ENCODE data around the gene TMEM141. TPM values are rescaled to one million over a fixed set of nuclear protein-coding genes. Genes with fewer than 3 reads are reported as not detected.

TMEM141 gene
- total and polyA plus RNA-seq, 2 donors (not counting 3 experiments of a cell fraction or from before 2014, with no cell fraction given) = 43.2 to 146 TPM

DNA sequence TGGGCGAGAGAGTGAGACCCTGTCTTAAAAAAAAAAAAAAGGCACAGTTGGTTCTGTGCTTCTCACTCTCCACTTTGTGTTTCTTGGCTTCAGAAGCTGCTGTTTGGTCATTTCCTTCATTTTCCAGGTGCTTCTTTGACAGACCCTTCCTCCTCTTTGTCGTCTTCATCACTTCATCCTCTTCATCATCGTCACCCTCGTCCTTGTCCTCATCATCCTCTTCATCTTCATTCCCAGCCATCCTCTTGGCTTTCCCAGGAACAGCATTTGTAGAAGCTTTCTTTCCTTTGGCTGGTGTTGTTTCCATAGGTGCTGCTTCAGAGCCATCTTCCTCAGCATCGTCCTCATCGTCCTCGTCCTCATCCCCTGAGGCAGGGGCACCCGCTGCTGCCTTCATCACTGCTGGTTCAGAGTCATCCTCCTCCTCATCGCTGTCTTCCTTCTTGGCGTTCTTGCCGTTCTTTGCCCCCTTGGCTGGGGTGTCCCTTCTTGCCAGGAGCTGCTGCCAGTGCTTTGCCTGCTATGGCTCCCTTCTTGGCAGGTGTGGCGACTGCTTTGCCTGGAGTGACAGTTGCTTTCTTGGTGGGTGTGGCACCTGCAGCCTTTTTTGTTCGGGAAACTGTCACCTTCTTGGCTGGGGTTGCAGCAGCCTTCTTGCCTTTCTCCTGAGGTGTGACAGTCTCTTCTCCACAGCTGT lies 23.7 kb downstream of the TMEM141 start:
- TF ChIP-seq POLR2AphosphoS5 (IDR thresholded peaks at IDR 0.05; ENCODE audit: insufficient read depth, low read depth, low read length) (no peak), JUN (IDR thresholded peaks at IDR 0.05; ENCODE audit: borderline replicate concordance, insufficient read depth, insufficient read length, low read depth) (no peak), MYC (IDR thresholded peaks at IDR 0.05; ENCODE audit: low read depth, low read length) (no peak), POLR2A (IDR thresholded peaks at IDR 0.05; ENCODE audit: low read depth, low read length) (no peak), EZH2 (IDR thresholded peaks at IDR 0.05; ENCODE audit: borderline replicate concordance, low read depth, low read length, severe bottlenecking) (no peak), GATA2 (IDR thresholded peaks at IDR 0.05; ENCODE audit: insufficient read depth, insufficient read length, low read depth, low read length) (no peak), FOS (IDR thresholded peaks at IDR 0.05; ENCODE audit: borderline replicate concordance, insufficient read depth, low read length) (no peak)
- TF ChIP-seq, protein P1, sequence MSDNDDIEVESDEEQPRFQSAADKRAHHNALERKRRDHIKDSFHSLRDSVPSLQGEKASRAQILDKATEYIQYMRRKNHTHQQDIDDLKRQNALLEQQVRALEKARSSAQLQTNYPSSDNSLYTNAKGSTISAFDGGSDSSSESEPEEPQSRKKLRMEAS (IDR thresholded peaks at IDR 0.05; ENCODE audit: insufficient read depth, insufficient read length) = no peak
- TF ChIP-seq, protein P2, sequence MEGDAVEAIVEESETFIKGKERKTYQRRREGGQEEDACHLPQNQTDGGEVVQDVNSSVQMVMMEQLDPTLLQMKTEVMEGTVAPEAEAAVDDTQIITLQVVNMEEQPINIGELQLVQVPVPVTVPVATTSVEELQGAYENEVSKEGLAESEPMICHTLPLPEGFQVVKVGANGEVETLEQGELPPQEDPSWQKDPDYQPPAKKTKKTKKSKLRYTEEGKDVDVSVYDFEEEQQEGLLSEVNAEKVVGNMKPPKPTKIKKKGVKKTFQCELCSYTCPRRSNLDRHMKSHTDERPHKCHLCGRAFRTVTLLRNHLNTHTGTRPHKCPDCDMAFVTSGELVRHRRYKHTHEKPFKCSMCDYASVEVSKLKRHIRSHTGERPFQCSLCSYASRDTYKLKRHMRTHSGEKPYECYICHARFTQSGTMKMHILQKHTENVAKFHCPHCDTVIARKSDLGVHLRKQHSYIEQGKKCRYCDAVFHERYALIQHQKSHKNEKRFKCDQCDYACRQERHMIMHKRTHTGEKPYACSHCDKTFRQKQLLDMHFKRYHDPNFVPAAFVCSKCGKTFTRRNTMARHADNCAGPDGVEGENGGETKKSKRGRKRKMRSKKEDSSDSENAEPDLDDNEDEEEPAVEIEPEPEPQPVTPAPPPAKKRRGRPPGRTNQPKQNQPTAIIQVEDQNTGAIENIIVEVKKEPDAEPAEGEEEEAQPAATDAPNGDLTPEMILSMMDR (IDR thresholded peaks at IDR 0.05; ENCODE audit: extremely low read depth in 1 of 2, insufficient read depth in 1 of 2, low read depth in 1 of 2, low read length in 2 of 2) = no peak
- no peaks in the 10 kb centered on the region for H3K4me1 ChIP-seq (ENCODE audit: control insufficient read depth, extremely low read depth, insufficient read depth, low read length)
- dilution Hi-C loops (cut with MboI; ENCODE audit: extremely low pct_ligation_motif_present, low sequenced_read_pairs) (loop anchor here (25.0 kb wide), 1 partner anchor 122 kb away; the partner anchor contains the start of genes C8G and FBXW5), intact Hi-C loops (cut with micrococcal nuclease) (no loop called here)
- H3K36me3 ChIP-seq (ENCODE audit: control insufficient read depth in 2 of 2, extremely low read depth in 1 of 2, insufficient read depth in 2 of 2, low read length in 2 of 2) = peaks cover 6 to 10% of the 10 kb centered on the region in 2 experiments
- no peak overlapping the region for H3K9ac ChIP-seq (replicated peaks; ENCODE audit: extremely low read depth, insufficient read depth, low read length)
- no peak overlapping the region for H3K4me2 ChIP-seq (ENCODE audit: insufficient read depth, low read length)
- no peak for FAIRE-seq
- H2AFZ ChIP-seq (ENCODE audit: low read depth, low read length) = no peak overlapping the region
- BruUV-seq (replicated peaks) = no TSS peak
- H3K27me3 ChIP-seq (ENCODE audit: control insufficient read depth in 2 of 2, insufficient read depth in 2 of 2, low read length in 2 of 2) = no peaks in the 10 kb centered on the region
- peaks cover 2% of the 10 kb centered on the region for H4K20me1 ChIP-seq (replicated peaks; ENCODE audit: control insufficient read depth, extremely low read depth, insufficient read depth, low read length)
- H3K27ac ChIP-seq (ENCODE audit: insufficient read depth, low read depth, low read length) = no peak overlapping the region
- H3K9me3 ChIP-seq (replicated peaks; ENCODE audit: control insufficient read depth, insufficient read depth, low read length) = no peaks in the 10 kb centered on the region
- DNase-seq (ENCODE audit: low read depth, low spot score) = no peak
- CTCF ChIA-PET = interaction anchor here (0.6 to 1.8 kb wide), 3 partner anchors 15 to 214 kb away, joined by 5 to 7 read pairs (median 6); partner anchors contain the start of gene AJM1
- H3K4me3 ChIP-seq (replicated peaks in 1 of 3; ENCODE audit: insufficient read depth in 1 of 3, low read depth in 1 of 3, low read length in 3 of 3) = no peak overlapping the region
- no peaks in the 10 kb centered on the region for H3K9me1 ChIP-seq (replicated peaks; ENCODE audit: control insufficient read depth, extremely low read depth, insufficient read depth, low read length)
- POLR2A ChIA-PET = no interaction called here
- H3K79me2 ChIP-seq (ENCODE audit: control insufficient read depth, insufficient read depth, low read length) = peaks cover 34% of the 10 kb centered on the region

Data from endothelial cell of umbilical vein (primary cell).